H1 (cell line): ENCODE results near the gene ANKRD13B. TPM values are rescaled to one million over a fixed set of nuclear protein-coding genes. Genes with fewer than 3 reads are reported as not detected.

ENCODE experiments used
- ASH2L ChIP-seq: fragments of 200-600, 300-600 bp; sonication (generic); IDR thresholded peaks from one replicate; pipeline ENCODE4 v1.7.1; 2017; ENCODE audit warnings: low read length
- CEBPB ChIP-seq: IDR thresholded peaks from 2 replicates; pipeline ENCODE4 v1.6.1; 2012; ENCODE audit warnings: low read depth, low read length
- CTBP2 ChIP-seq: IDR thresholded peaks from 2 replicates; pipeline ENCODE4 v1.7.0; 2011; ENCODE audit warnings: borderline replicate concordance, mild to moderate bottlenecking, moderate library complexity, mixed read lengths, low read length; ENCODE audit not compliant: insufficient read depth, insufficient read length
- EZH2 ChIP-seq: fragments of 200-600 bp; sonication (generic); IDR thresholded peaks from 2 replicates; pipeline ENCODE4 v1.7.1; 2012; ENCODE audit warnings: low read depth, mild to moderate bottlenecking, moderate library complexity, low read length, inconsistent platforms; ENCODE audit not compliant: severe bottlenecking
- FOSL1 ChIP-seq: IDR thresholded peaks from 2 replicates; pipeline ENCODE4 v1.6.1; 2011; ENCODE audit warnings: mild to moderate bottlenecking, low read depth, low read length, moderate library complexity; ENCODE audit not compliant: insufficient read depth
- GTF2F1 ChIP-seq: IDR thresholded peaks from 2 replicates; pipeline ENCODE4 v1.6.1; 2012; ENCODE audit warnings: low read depth, low read length, improper control_type of control experiment, borderline replicate concordance
- KDM5A ChIP-seq: fragments of 200-600 bp; IDR thresholded peaks from 2 replicates; pipeline ENCODE4 v1.7.1; 2012; ENCODE audit warnings: mild to moderate bottlenecking, low read length, inconsistent platforms, mixed read lengths
- PHF8 ChIP-seq: fragments of 200-600 bp; sonication (generic); conservative IDR thresholded peaks from 2 replicates; pipeline ENCODE4 v1.7.1; 2012; ENCODE audit warnings: low read depth, mild to moderate bottlenecking, inconsistent platforms, low read length, moderate library complexity
- SIN3A ChIP-seq, 2 experiments: IDR thresholded peaks in 1 of 2; conservative IDR thresholded peaks in 1 of 2; 2 replicates each; pipeline ENCODE4 v1.6.1; 2011 to 2012; ENCODE audit warnings: low read length in 2 of 2, improper control_type of control experiment in 1 of 2, low read depth in 1 of 2, mild to moderate bottlenecking in 1 of 2
- polyA plus RNA-seq, 7 experiments: library from polyadenylated mRNA; depleted of rRNA in 3 of 7; stranded (reverse) in 5 of 7; unstranded in 2 of 7; fragments of >200 nt in 5 of 7; fragments of 200-250 nt in 2 of 7; gene quantifications; 1 replicate in 5 of 7; 2 replicates in 1 of 7; 4 replicates in 1 of 7; pipeline versions ENCODE4 v1.2.1 to v1.2.3, GENCODE V29; 2011 to 2013; ENCODE audit warnings: missing spikeins in 2 of 7, mixed read lengths in 2 of 7
- total RNA-seq: library from RNA; stranded (reverse); fragmentation: NEBNext Ultra II Directional; extraction: Animal tissue kit (Norgen Biotek cat#: 25700); gene quantifications from 2 replicates; pipeline ENCODE4 v1.2.1, GENCODE V29; 2021
- TF ChIP-seq, protein P1 (sequence below): fragments of 300-600 bp; sonication (generic); IDR thresholded peaks from 2 replicates; pipeline ENCODE4 v1.7.1; 2012; ENCODE audit warnings: low read length, moderate library complexity, mild to moderate bottlenecking, inconsistent platforms; ENCODE audit not compliant: insufficient replicate concordance
- TF ChIP-seq, protein P2 (sequence below): IDR thresholded peaks from 2 replicates; pipeline ENCODE4 v1.6.1; 2012; ENCODE audit warnings: inconsistent platforms

ANKRD13B gene
- total and polyA plus RNA-seq, 2 of the 8 experiments (the other 6 are each of a cell fraction or from before 2014, with no cell fraction given): 16.4 to 48.5 TPM

DNA sequence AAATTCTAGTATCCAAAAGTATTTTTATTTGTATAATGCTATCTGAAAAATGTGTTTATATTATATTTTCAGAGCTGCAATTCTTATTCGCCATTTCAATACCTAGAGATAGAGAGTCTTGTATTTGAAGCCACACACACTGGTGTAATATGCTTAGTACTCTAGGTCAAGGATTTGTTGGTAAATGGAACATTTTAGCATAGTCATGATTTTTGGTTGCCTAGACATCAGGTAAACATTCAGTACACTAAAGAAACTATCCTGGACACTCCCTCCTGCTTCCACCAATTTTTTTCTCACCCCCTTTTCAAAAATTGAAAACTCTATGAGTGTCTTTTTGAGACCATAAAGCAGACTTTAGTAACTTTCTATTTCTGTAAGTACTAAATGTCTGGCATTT, 46.8 kb upstream of the ANKRD13B start (continued):
- TF ChIP-seq, protein P1, sequence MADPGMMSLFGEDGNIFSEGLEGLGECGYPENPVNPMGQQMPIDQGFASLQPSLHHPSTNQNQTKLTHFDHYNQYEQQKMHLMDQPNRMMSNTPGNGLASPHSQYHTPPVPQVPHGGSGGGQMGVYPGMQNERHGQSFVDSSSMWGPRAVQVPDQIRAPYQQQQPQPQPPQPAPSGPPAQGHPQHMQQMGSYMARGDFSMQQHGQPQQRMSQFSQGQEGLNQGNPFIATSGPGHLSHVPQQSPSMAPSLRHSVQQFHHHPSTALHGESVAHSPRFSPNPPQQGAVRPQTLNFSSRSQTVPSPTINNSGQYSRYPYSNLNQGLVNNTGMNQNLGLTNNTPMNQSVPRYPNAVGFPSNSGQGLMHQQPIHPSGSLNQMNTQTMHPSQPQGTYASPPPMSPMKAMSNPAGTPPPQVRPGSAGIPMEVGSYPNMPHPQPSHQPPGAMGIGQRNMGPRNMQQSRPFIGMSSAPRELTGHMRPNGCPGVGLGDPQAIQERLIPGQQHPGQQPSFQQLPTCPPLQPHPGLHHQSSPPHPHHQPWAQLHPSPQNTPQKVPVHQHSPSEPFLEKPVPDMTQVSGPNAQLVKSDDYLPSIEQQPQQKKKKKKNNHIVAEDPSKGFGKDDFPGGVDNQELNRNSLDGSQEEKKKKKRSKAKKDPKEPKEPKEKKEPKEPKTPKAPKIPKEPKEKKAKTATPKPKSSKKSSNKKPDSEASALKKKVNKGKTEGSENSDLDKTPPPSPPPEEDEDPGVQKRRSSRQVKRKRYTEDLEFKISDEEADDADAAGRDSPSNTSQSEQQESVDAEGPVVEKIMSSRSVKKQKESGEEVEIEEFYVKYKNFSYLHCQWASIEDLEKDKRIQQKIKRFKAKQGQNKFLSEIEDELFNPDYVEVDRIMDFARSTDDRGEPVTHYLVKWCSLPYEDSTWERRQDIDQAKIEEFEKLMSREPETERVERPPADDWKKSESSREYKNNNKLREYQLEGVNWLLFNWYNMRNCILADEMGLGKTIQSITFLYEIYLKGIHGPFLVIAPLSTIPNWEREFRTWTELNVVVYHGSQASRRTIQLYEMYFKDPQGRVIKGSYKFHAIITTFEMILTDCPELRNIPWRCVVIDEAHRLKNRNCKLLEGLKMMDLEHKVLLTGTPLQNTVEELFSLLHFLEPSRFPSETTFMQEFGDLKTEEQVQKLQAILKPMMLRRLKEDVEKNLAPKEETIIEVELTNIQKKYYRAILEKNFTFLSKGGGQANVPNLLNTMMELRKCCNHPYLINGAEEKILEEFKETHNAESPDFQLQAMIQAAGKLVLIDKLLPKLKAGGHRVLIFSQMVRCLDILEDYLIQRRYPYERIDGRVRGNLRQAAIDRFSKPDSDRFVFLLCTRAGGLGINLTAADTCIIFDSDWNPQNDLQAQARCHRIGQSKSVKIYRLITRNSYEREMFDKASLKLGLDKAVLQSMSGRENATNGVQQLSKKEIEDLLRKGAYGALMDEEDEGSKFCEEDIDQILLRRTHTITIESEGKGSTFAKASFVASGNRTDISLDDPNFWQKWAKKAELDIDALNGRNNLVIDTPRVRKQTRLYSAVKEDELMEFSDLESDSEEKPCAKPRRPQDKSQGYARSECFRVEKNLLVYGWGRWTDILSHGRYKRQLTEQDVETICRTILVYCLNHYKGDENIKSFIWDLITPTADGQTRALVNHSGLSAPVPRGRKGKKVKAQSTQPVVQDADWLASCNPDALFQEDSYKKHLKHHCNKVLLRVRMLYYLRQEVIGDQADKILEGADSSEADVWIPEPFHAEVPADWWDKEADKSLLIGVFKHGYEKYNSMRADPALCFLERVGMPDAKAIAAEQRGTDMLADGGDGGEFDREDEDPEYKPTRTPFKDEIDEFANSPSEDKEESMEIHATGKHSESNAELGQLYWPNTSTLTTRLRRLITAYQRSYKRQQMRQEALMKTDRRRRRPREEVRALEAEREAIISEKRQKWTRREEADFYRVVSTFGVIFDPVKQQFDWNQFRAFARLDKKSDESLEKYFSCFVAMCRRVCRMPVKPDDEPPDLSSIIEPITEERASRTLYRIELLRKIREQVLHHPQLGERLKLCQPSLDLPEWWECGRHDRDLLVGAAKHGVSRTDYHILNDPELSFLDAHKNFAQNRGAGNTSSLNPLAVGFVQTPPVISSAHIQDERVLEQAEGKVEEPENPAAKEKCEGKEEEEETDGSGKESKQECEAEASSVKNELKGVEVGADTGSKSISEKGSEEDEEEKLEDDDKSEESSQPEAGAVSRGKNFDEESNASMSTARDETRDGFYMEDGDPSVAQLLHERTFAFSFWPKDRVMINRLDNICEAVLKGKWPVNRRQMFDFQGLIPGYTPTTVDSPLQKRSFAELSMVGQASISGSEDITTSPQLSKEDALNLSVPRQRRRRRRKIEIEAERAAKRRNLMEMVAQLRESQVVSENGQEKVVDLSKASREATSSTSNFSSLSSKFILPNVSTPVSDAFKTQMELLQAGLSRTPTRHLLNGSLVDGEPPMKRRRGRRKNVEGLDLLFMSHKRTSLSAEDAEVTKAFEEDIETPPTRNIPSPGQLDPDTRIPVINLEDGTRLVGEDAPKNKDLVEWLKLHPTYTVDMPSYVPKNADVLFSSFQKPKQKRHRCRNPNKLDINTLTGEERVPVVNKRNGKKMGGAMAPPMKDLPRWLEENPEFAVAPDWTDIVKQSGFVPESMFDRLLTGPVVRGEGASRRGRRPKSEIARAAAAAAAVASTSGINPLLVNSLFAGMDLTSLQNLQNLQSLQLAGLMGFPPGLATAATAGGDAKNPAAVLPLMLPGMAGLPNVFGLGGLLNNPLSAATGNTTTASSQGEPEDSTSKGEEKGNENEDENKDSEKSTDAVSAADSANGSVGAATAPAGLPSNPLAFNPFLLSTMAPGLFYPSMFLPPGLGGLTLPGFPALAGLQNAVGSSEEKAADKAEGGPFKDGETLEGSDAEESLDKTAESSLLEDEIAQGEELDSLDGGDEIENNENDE: no peak
- TF ChIP-seq FOSL1 (no peak), ASH2L (no peak), CTBP2 (no peak), SIN3A (conservative IDR thresholded peaks at IDR 0.05 in 1 of 2, IDR thresholded peaks at IDR 0.05 in 1 of 2; ENCODE audit: low read depth in 1 of 2, low read length in 2 of 2) (no peak), KDM5A (no peak), EZH2 (no peak), PHF8 (no peak), GTF2F1 (no peak), CEBPB (no peak)
- TF ChIP-seq, protein P2, sequence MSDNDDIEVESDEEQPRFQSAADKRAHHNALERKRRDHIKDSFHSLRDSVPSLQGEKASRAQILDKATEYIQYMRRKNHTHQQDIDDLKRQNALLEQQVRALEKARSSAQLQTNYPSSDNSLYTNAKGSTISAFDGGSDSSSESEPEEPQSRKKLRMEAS: no peak
